EL (cell line): ENCODE results near the gene LDB2.

Experiments used
- DNase-seq: peaks from one replicate; pipeline ENCODE4 v3.0.0-alpha.2; 2016

The LDB2 gene

GRCh38 chr4:16715482-16715881 is 183.0 kb downstream of the LDB2 start:
- DNase-seq: no peak

DNA sequence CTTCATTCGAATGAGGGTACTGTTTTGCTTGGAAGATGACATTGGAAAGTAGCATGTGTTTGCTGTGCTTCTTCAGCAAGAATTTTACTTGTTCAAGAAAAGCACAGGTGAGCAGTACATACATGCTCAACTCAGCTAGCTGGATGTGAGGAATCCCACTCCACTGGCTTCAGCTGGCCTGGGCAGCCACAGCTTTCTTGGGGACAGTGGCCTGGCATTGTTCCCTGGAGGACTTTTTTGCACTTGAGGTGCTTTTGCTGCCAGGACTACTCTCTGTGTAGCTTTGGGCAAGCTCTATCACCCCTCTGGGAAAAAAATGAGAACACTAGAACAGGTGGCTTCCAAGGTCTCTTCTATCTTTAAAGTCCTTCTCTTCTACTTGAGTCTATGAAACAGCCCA is 184.3 kb downstream of the LDB2 start:
- DNase-seq: no peak

- no peak for DNase-seq
These were observed 184.7 kb downstream of the LDB2 start for GRCh38 chr4:16713696-16714095.

GRCh38 chr4:16713271-16713670 is 185.2 kb downstream of the LDB2 start:
- no peak for DNase-seq

DNA sequence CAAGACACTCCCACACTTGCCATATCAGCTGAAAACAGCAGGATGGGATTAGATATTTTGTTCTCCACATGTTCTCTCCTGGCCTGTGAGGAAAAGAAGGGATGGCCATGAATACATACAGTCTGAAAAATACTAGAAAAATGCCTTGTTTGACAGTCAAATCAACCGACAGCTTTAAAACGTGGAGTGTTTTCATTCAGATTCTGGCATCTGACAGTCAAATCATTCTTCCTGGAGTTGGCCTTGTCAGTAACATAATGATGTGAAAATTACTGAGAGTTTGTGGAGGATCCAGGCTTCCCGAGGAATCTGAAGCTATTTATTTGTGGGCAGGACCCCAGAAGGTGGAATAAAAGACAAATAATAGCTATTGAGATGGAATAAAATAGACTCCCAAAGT is 188.2 kb downstream of the LDB2 start:
- no peak for DNase-seq

DNA sequence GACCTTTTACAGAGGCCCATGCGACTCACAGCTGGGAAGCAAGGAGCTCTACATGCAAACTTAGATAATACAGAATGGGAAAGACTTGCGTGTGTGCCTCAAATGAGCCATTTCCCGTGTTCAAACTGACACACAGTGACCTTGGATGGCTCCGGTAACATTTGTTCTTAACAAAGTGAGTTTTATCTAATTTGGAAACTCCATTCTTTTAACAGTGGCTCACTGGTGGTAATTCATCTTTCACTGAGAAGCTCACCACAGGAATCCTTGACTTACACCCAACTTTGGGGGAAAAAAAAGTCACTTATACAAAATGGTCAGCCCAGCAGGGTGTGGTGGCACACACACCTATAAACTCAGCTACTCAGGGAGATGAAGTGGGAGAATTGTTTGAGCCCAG is 190.6 kb downstream of the LDB2 start:
- DNase-seq: no peak

DNA sequence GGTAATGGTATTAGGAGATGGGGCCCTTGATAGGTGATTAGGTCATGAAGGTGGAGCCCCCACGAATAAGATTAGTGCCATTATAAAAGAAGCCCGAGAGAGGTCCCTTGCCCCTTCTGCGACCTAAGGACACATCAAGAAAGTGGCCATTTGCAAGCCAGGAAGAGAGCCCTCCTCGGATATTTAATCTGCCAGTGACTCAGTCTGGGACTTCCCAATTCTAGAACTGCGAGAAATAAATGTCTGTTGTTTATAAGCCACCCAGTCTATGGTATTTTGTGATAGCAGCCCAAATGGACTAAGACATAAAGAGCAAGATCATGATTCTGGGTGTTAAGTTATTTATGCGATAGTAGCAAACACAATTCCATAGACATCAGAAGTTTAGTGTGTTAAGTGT is 192.2 kb downstream of the LDB2 start:
- no peak for DNase-seq

GRCh38 chr4:16705341-16705740 is 193.1 kb downstream of the LDB2 start:
- no peak for DNase-seq

DNA sequence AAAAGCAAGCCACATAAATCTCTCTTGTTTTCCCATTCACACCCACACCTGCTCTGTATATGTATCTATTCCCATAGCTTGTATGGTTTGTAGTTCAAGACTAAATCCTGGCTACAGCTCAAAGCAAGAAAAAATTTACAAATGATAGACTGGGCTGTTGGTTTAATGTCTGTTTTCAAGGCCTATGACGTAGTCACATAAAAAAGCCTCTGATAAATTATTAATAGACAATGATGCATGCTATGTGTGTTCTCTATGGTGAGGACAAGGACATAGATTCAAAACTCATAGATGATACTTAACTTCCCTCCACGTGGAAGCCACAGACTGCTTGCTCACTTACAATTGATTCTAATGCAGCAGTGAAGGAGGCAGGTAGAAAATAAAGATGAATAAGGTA is 194.0 kb downstream of the LDB2 start:
- DNase-seq: no peak

GRCh38 chr4:16695896-16696295 is 202.5 kb downstream of the LDB2 start:
- DNase-seq: no peak

DNA sequence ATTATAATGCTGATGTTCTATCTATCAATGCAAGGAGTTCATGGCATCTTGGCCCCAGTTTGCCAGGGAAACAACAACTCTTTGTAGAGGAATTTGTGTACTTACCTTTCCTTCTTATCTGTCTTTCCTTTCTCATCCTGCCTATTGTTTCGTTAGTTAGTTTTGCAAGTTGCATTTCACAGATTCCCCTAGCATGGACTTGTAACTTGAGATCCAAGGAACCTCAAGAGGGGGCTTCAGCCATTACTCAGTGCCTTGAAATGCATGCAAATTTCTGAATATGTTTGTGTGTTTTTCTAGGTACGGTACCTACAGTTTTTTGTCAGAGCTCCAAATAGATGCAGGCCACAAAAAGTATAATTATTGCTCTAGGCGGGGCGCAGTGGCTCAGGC is 203.6 kb downstream of the LDB2 start:
- no peak for DNase-seq

GRCh38 chr4:16694173-16694883 is 204.1 kb downstream of the LDB2 start:
- DNase-seq: no peak

DNA sequence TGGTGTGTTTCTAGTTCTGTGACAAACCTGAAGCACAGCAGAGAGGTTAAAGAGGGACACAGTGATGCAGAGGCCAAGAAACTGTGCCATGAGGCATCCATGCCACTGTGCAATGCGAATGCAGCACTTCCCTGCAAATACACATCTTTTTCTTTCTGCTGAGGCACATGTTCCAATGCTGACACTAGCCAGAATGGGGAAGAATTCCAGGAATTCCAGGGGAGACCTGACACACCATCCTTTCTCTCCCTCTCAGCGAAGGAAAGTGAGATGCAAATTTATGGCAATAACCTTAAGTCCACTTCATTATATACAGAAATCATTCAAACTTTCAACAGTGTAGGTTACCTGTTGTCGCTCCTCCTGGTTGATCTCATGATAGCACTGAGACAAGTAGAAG is 204.8 kb downstream of the LDB2 start:
- no peak for DNase-seq

- no peak for DNase-seq
These were observed 205.4 kb downstream of the LDB2 start for GRCh38 chr4:16692961-16693506.

DNA sequence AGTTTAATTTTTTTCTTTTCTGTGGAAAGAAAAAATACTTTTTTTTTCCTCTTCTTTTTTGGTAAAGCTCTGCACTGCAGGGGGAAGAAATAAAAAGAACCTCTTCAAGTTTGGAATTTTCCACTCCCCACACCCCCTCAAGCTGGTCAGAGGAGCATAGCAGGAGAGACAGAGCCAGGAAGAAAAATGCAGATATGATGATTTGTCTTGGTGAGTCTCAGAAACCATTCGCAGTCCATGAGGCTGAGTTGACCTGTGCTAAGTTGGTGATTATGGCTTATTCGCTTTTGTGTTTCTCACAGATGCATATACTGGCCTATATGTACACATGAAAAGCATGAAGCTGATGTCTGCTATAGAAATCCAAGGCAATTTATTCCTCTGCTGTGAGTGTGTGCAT is 205.9 kb downstream of the LDB2 start:
- no peak for DNase-seq

- DNase-seq: peak; percentile 39
These were observed 206.4 kb downstream of the LDB2 start for GRCh38 chr4:16692046-16692445.

DNA sequence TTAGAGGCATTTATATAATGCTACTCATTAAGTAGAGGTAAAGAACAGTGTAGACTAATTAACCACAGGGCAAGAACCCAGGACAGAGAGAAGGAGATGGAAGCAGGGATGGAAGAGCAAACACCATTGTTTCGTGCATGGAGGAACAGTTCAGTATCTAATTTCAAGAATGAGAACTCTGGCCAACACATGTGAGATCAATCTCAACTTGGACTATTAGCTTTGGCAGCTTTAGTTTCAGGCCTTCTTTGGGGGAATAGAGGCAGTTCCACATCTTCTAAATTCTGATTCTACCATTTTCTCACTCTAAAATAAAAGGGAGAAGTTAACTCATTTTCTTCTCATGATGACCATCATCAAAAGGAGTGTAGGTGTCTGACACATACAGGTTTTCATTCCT is 207.0 kb downstream of the LDB2 start:
- no peak for DNase-seq

DNA sequence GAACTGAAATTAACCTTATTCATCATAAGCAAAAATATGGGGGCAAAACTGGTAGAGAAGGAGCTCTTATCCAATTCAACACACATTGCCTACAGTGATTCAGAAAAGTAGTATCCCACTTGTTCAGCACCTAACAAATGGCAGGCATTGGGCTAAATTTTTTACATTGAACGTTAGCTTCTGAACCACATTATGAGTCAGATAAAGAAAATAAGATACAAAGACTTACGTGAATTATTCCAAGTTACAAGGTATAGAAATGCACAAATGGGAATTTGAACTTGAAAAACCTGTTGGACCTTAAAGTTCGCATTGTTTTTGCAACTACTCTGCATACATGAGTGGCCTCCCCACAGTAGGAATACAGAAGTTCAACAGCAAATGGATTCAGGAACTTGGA is 210.6 kb downstream of the LDB2 start:
- DNase-seq: no peak

DNA sequence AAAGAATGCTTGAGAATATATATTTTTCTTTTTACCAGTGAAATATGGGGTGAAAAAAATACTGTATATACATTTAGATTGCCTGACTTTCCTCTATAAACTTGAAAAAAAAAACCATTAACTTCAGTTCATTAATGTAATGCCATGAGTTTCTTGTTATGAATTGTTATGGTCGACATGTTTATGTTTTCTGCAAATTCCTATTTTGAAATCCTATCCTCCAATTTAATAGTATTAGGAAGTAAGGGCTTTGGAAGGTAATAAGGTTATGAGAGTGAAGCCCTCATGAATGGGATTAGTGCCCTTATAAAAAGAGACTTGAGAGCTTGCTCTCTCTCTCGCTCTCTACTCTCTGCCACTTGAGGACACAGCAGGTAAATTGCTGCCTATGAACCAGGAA is 211.4 kb downstream of the LDB2 start:
- DNase-seq: no peak

DNA sequence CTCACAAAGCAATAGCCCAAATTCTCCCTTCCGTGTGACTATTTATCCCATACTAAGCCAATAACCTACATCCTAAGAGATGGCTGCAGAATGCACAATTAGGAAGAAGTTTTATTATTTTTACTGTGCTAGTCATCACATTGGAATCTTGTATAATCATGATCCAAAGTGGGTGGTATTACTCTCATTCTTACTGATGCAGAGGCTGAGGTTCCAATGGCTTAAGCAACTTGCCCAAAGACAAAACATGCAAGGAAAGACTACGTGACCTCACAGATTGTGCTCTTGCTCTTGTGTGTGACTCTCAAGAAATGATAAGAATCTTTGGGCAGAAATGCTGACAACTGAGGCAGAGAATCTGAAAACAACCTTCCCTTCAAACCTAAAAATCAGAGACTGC is 212.2 kb downstream of the LDB2 start:
- peak; percentile 97 for DNase-seq

DNA sequence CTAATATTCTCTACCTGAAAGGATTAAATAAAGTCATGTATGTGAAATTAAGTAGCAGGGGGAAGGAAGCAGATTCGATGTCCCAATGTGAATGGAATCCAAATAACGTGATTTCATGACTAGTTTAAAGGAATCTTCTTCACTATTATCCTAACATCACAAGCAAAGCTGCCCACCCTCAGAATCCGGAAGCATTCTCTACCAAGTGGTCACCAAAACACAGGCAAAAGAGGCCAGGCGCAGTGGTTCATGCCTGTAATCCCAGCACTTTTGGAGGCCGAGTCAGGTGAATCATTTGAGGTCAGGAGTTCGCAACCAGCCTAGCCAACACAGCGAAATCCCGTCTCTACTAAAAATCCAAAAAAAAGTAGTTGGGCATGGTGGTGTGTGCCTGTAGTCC is 212.9 kb downstream of the LDB2 start:
- peak; percentile 95 for DNase-seq

GRCh38 chr4:16684935-16685334 is 213.5 kb downstream of the LDB2 start:
- DNase-seq: no peak

GRCh38 chr4:16684097-16684496 is 214.3 kb downstream of the LDB2 start:
- peak; percentile 52 for DNase-seq

- DNase-seq: no peak
These were observed 215.5 kb downstream of the LDB2 start for GRCh38 chr4:16682975-16683374.
